ENCODE data around the gene PDE2A.

DNA sequence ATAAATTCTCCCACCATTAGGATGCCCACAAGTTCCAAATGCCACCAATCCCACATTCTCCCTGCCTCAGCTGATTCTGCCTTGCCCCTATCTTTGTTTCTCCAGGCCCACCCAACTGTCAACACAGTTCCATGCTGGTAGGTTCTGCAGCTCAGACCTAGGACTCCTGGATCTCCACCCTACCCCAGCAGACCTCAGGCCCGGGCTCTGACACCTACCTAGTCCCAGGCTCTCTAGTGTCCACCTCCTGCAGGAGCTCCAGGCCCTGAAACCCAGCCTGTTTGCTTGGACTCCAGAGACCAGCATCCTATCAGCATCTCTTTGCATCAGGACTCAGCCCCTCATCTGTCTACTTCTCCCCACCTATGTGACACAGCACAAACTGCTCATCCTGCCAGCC is 86.5 kb downstream of the PDE2A start:
- TF ChIP-seq, protein P1, sequence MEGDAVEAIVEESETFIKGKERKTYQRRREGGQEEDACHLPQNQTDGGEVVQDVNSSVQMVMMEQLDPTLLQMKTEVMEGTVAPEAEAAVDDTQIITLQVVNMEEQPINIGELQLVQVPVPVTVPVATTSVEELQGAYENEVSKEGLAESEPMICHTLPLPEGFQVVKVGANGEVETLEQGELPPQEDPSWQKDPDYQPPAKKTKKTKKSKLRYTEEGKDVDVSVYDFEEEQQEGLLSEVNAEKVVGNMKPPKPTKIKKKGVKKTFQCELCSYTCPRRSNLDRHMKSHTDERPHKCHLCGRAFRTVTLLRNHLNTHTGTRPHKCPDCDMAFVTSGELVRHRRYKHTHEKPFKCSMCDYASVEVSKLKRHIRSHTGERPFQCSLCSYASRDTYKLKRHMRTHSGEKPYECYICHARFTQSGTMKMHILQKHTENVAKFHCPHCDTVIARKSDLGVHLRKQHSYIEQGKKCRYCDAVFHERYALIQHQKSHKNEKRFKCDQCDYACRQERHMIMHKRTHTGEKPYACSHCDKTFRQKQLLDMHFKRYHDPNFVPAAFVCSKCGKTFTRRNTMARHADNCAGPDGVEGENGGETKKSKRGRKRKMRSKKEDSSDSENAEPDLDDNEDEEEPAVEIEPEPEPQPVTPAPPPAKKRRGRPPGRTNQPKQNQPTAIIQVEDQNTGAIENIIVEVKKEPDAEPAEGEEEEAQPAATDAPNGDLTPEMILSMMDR (IDR thresholded peaks at IDR 0.05), result no peak
- no peak for TF ChIP-seq POLR2A (IDR thresholded peaks at IDR 0.05)

Data from breast epithelium (tissue), 3 donors.